Lung (tissue), 12 donors: ENCODE results near the gene DNAI7. TPM values are rescaled to one million over a fixed set of nuclear protein-coding genes. Genes with fewer than 3 reads are reported as not detected.

Experiments
- ATAC-seq: fragments of 200-7000 bp; cut with Tn5 transposase; one replicate; pipeline ENCODE4 v1.9.1; 2020; ENCODE audit warnings: moderate number of reproducible peaks; ENCODE audit not compliant: insufficient read depth, low FRiP score
- DNase-seq, 3 donors: peaks; one replicate each; pipeline ENCODE4 v3.0.0-alpha.2; 2013 to 2017
- H3K27ac ChIP-seq, 2 donors: one replicate each; pipeline ENCODE4 v1.5.1; 2013; ENCODE audit warnings: mild to moderate bottlenecking in 2 of 2, moderate library complexity in 2 of 2, control low read depth in 1 of 2, inconsistent platforms in 1 of 2, low read depth in 1 of 2, low read length in 1 of 2
- H3K27me3 ChIP-seq, 3 donors: one replicate each; pipeline ENCODE4 v1.5.1; 2013; ENCODE audit warnings: low read length in 2 of 3; ENCODE audit not compliant: control insufficient read depth in 3 of 3, insufficient read depth in 3 of 3
- H3K36me3 ChIP-seq, 4 donors: one replicate each; pipeline ENCODE4 v1.5.1; 2013; ENCODE audit warnings: low read length in 4 of 4, mild to moderate bottlenecking in 1 of 4, moderate library complexity in 1 of 4; ENCODE audit not compliant: control insufficient read depth in 4 of 4, insufficient read depth in 4 of 4
- H3K4me1 ChIP-seq, 5 donors: one replicate each; pipeline ENCODE4 v1.5.1; 2013; ENCODE audit warnings: low read length in 5 of 5, mild to moderate bottlenecking in 2 of 5, moderate library complexity in 1 of 5; ENCODE audit not compliant: control insufficient read depth in 5 of 5, insufficient read depth in 5 of 5
- H3K4me3 ChIP-seq: one replicate; pipeline ENCODE4 v1.5.1; 2013; ENCODE audit warnings: mild to moderate bottlenecking, control low read depth, moderate library complexity
- H3K9ac ChIP-seq, 2 donors: one replicate each; pipeline ENCODE4 v1.5.1; 2013; ENCODE audit warnings: low read length in 2 of 2, control low read depth in 1 of 2; ENCODE audit not compliant: insufficient read depth in 1 of 2
- H3K9me3 ChIP-seq, 4 donors: one replicate each; pipeline ENCODE4 v1.5.1; 2013; ENCODE audit warnings: low read length in 3 of 4, mild to moderate bottlenecking in 1 of 4, moderate library complexity in 1 of 4; ENCODE audit not compliant: control insufficient read depth in 4 of 4, insufficient read depth in 3 of 4
- CTCF ChIP-seq: IDR thresholded peaks from 2 replicates; pipeline ENCODE4 v1.5.1; 2012; ENCODE audit warnings: mild to moderate bottlenecking; ENCODE audit errors: control extremely low read depth, extremely low read depth
- WGBS, 2 donors: extraction: QIAGEN DNeasy Blood & Tissue Kit; methylation state at CpG; one replicate each; pipeline ENCODE4 v1.1.7; 2013; 5-methylcytosine and 5-hydroxymethylcytosine counted together
- polyA plus RNA-seq, 2 donors: library from polyadenylated mRNA; stranded (reverse); fragments of 200-250 nt; gene quantifications; one replicate each; pipeline ENCODE4 v1.2.1, GENCODE V29; 2013
- total RNA-seq, 2 donors: library from RNA; depleted of rRNA in 1 of 2; stranded (reverse); fragments of >200 nt in 1 of 2; gene quantifications; one replicate each; pipeline ENCODE4 v1.2.1, GENCODE V29; 2014 to 2021
- donor health status: control.
- donor health status: control.
- donor health status: Bipolar disorder and iron deficiency.
- donor health status: healthy.
- donor health status: DM: yes; HTN: yes; CAD: no.

DNAI7 gene
- total and polyA plus RNA-seq, 4 donors, result 2.0 to 11.9 (median 5.7) TPM

DNA sequence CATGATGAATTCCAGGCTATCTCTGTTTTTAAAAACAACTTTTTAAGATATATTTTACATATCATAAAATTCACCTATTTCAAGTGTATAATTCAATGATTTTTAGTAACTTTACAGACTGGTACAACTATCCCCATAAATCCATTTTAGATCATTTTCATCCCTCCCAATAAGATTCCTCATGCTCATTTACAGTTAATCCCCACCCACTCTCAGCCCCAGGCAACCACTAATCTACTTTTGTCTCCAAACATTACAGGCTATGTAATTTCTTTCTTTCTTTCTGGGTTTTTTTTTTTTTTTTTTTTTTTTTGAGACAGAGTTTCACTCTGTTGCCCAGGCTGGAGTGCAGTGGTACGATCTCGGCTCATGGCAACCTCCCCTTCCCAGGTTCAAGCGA lies 81.3 kb downstream of the DNAI7 start:
- 95 to 98% methylated on average over 3 of the region's 3 CpGs for WGBS, 2 donors
- Histone ChIP-seq H3K27me3 (no peaks in the 10 kb centered on the region), H3K9ac (no peak overlapping the region), H3K9me3 (no peaks in the 10 kb centered on the region), H3K4me3 (no peak overlapping the region), H3K36me3 (no peaks in the 10 kb centered on the region), H3K4me1 (peaks cover 0 to 6% (median 0%) of the 10 kb centered on the region in 5 donors), H3K27ac (no peak overlapping the region)
- DNase-seq (no peak), ATAC-seq (no peak)
- no peak for TF ChIP-seq CTCF

- ATAC-seq (no peak), DNase-seq (no peak)
- no peak overlapping the region for H3K9ac ChIP-seq
- H3K4me1 ChIP-seq, result no peaks in the 10 kb centered on the region
- H3K4me3 ChIP-seq, result no peak overlapping the region
- H3K36me3 ChIP-seq, result peaks cover 0 to 3% (median 0%) of the 10 kb centered on the region in 4 donors
- H3K27ac ChIP-seq, result no peak overlapping the region
- H3K27me3 ChIP-seq, result no peaks in the 10 kb centered on the region
- TF ChIP-seq CTCF, result no peak
- H3K9me3 ChIP-seq, result no peaks in the 10 kb centered on the region
- WGBS, 2 donors, result 90 to 95% methylated on average over 6 of the region's 6 CpGs
Measured at GRCh38 chr12:25110260-25110659, 84.7 kb downstream of the DNAI7 start.

DNA sequence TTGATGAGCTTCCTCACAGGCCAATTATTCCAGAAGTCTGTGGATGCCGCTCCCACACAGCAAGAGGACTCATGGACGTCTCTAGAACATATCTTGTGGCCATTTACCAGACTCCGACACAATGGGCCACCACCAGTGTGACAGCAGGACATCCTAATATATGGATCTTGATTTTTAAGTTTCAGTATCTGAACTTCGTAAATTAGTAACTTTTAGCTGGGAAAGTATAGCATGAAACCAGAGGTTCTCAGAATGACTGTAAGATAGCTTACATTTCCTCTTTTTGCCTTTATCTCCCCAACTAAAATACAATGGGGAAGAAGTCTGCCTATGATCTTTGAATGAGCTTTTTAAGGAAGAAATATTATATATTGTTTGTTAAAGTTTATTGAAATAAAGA lies 87.0 kb downstream of the DNAI7 start:
- Histone ChIP-seq H3K27ac (no peak overlapping the region), H3K27me3 (no peaks in the 10 kb centered on the region), H3K4me1 (no peaks in the 10 kb centered on the region), H3K36me3 (peaks cover 0 to 3% (median 0%) of the 10 kb centered on the region in 4 donors), H3K4me3 (no peak overlapping the region), H3K9ac (no peak overlapping the region), H3K9me3 (no peaks in the 10 kb centered on the region)
- WGBS, 2 donors, result 87 to 93% methylated on average over 4 of the region's 4 CpGs
- DNase-seq (no peak), ATAC-seq (no peak)
- TF ChIP-seq CTCF, result no peak

DNA sequence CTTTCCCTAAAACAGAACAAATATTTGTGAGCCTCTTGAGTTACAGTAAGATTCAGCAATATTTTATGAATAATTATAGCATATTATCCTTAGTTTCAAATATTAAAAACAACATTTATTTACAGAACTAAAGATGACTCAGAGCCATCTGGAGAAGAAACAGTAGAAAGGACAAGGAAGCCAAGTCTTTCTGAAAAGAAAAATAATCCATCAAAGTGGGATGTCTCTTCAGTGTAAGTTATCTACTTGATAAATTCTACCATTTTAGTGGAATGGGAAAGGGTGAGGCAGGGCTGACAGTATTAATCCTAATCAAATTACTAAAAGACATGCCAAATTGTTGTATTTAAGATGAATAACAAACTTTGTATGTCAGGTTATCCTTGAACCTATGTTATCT lies 88.1 kb downstream of the DNAI7 start:
- no peak for TF ChIP-seq CTCF

More for the DNA sequence above, 88.1 kb downstream of the DNAI7 start:
- H3K4me3 ChIP-seq, result no peak overlapping the region
- no peak for ATAC-seq
- DNase-seq, result no peak
- H3K9me3 ChIP-seq, result no peaks in the 10 kb centered on the region
- peaks cover 0 to 3% (median 0%) of the 10 kb centered on the region in 4 donors for H3K36me3 ChIP-seq
- no peaks in the 10 kb centered on the region for H3K27me3 ChIP-seq
- H3K27ac ChIP-seq, result no peak overlapping the region
- H3K4me1 ChIP-seq, result no peaks in the 10 kb centered on the region
- H3K9ac ChIP-seq, result no peak overlapping the region
